TTC549 (cell line): ENCODE data around the gene TMEM59.
A peak's percentile ranks its signal among the peaks of the same experiment; 100 is the strongest.
"Not testable (repeated sequence)": the region's sequence is repeated elsewhere in the genome, so short reads cannot be mapped to it uniquely, and the experiment has no call there.

ENCODE experiments used
- FAIRE-seq: peaks from 2 replicates; lab custom pipeline; 2012; peaks lifted over from hg19 to GRCh38; lab: Jason Lieb, UNC

The TMEM59 gene

GRCh38 chr1:54053745-54054437, 887 bp upstream of the TMEM59 start:
- no peak for FAIRE-seq

- no peak for FAIRE-seq
Measured at GRCh38 chr1:54052431-54052933, 522 bp downstream of the TMEM59 start.

GRCh38 chr1:54051933-54052430, 1.0 kb downstream of the TMEM59 start:
- no peak for FAIRE-seq

GRCh38 chr1:54050435-54050834, 2.6 kb downstream of the TMEM59 start:
- FAIRE-seq: not testable (repeated sequence)

GRCh38 chr1:54047384-54048305, 5.4 kb downstream of the TMEM59 start:
- FAIRE-seq: no peak

GRCh38 chr1:54046671-54047383, 6.2 kb downstream of the TMEM59 start:
- no peak for FAIRE-seq

GRCh38 chr1:54045496-54045895, 7.5 kb downstream of the TMEM59 start:
- FAIRE-seq: no peak

- FAIRE-seq: peak; percentile 11
Measured at GRCh38 chr1:54041806-54042205, 11.2 kb downstream of the TMEM59 start.

- FAIRE-seq: no peak
Measured at GRCh38 chr1:54037476-54037875, 15.5 kb downstream of the TMEM59 start.

GRCh38 chr1:54028306-54029251, 24.4 kb downstream of the TMEM59 start:
- no peak for FAIRE-seq

GRCh38 chr1:54027848-54028247, 25.2 kb downstream of the TMEM59 start:
- FAIRE-seq: no peak

- not testable (repeated sequence) for FAIRE-seq
Measured at GRCh38 chr1:54024811-54025210, 28.2 kb downstream of the TMEM59 start.

- no peak for FAIRE-seq
Measured at GRCh38 chr1:54024358-54024757, 28.6 kb downstream of the TMEM59 start.

- FAIRE-seq: not testable (repeated sequence)
Measured at GRCh38 chr1:54019562-54020176, 33.3 kb downstream of the TMEM59 start.

- no peak for FAIRE-seq
Measured at GRCh38 chr1:54018635-54019034, 34.4 kb downstream of the TMEM59 start.

- no peak for FAIRE-seq
Measured at GRCh38 chr1:54017979-54018378, 35.0 kb downstream of the TMEM59 start, which contains the start of gene LDLRAD1. Gene LDLRAD1, minus strand, starts transcription at chr1:54018186. Its CDS starts 74 bp downstream, at chr1:54018112.

GRCh38 chr1:54016343-54017282, 36.4 kb downstream of the TMEM59 start:
- FAIRE-seq: no peak

GRCh38 chr1:54014009-54014629, 38.9 kb downstream of the TMEM59 start:
- FAIRE-seq: no peak
